HG02798 (cell line): ENCODE measurements around the gene BMP8B.
"Not testable (repeated sequence)": the region's sequence is repeated elsewhere in the genome, so short reads cannot be mapped to it uniquely, and the experiment has no call there.

Experiments used
- ATAC-seq: cut with Tn5 transposase; IDR thresholded peaks from one replicate; pipeline ENCODE4 v1.9.1; 2021; ENCODE audit warnings: mild to moderate bottlenecking; ENCODE audit not compliant: unreplicated experiment, poor library complexity

Gene BMP8B

GRCh38 chr1:39816415-39817090, 27.9 kb upstream of the BMP8B start:
- ATAC-seq: peak; percentile 44

GRCh38 chr1:39812913-39813312, 24.2 kb upstream of the BMP8B start:
- ATAC-seq: no peak

- no peak for ATAC-seq
Observed at GRCh38 chr1:39808784-39809517, 20.3 kb upstream of the BMP8B start.

- ATAC-seq: no peak
Observed at GRCh38 chr1:39805385-39805784, 16.7 kb upstream of the BMP8B start.

- no peak for ATAC-seq
Observed at GRCh38 chr1:39802496-39803260, 14.0 kb upstream of the BMP8B start.

- no peak for ATAC-seq
Observed at GRCh38 chr1:39800471-39800835, 11.8 kb upstream of the BMP8B start.

- peak; percentile 69 for ATAC-seq
Observed at GRCh38 chr1:39799770-39800470, 11.3 kb upstream of the BMP8B start.

GRCh38 chr1:39798859-39799769, 10.4 kb upstream of the BMP8B start:
- ATAC-seq: peak; percentile 86

GRCh38 chr1:39795651-39796050, 7.0 kb upstream of the BMP8B start:
- no peak for ATAC-seq

GRCh38 chr1:39791838-39792237, 3.2 kb upstream of the BMP8B start:
- ATAC-seq: no peak

- ATAC-seq: no peak
Observed at GRCh38 chr1:39789571-39790110, 976 bp upstream of the BMP8B start.

- no peak for ATAC-seq
Observed at GRCh38 chr1:39788426-39788757, 273 bp downstream of the BMP8B start.

GRCh38 chr1:39787964-39788363, 701 bp downstream of the BMP8B start:
- not testable (repeated sequence) for ATAC-seq

GRCh38 chr1:39787468-39787867, 1.2 kb downstream of the BMP8B start:
- no peak for ATAC-seq

GRCh38 chr1:39787108-39787375, 1.6 kb downstream of the BMP8B start:
- not testable (repeated sequence) for ATAC-seq

- not testable (repeated sequence) for ATAC-seq
Observed at GRCh38 chr1:39786303-39787107, 2.2 kb downstream of the BMP8B start.

- ATAC-seq: not testable (repeated sequence)
Observed at GRCh38 chr1:39782685-39783084, 6.0 kb downstream of the BMP8B start.

GRCh38 chr1:39782103-39782502, 6.6 kb downstream of the BMP8B start:
- no peak for ATAC-seq

GRCh38 chr1:39781349-39781715, 7.3 kb downstream of the BMP8B start:
- no peak for ATAC-seq
